IMR-90 (cell line): Measurements from ENCODE around the gene BASP1. TPM values are rescaled to one million over a fixed set of nuclear protein-coding genes. Genes with fewer than 3 reads are reported as not detected.

ENCODE experiments used
- ATAC-seq: fragments of 200-7000 bp; cut with Tn5 transposase; 2 replicates; pipeline ENCODE4 v1.9.1; 2020; ENCODE audit warnings: low read depth, mild to moderate bottlenecking, moderate library complexity
- BruUV-seq: library from RNA; stranded (reverse); fragments of 400-500 nt; replicated peaks from 2 replicates; lab custom pipeline; 2021; lab: Mats Ljungman, UMichigan
- CTCF ChIA-PET: fragments of 300-600 bp; formaldehyde crosslinking; extraction: SDS; loops from one replicate; lab custom pipeline; 2021; ENCODE audit warnings: antibody characterized with exemption; lab: Yijun Ruan, JAX
- POLR2A ChIA-PET: fragments of 300-600 bp; sonication (Branson Sonifier 250); formaldehyde crosslinking; loops from one replicate; lab custom pipeline; 2022; ENCODE audit warnings: antibody characterized with exemption; ENCODE audit not compliant: unreplicated experiment; lab: Charles Lee
- DNase-seq: peaks from one replicate; pipeline ENCODE4 v3.0.0; 2013
- H2AFZ ChIP-seq: replicated peaks from 2 replicates; pipeline ENCODE3; 2013; ENCODE audit warnings: low read length, mild to moderate bottlenecking; ENCODE audit not compliant: poor library complexity
- H2AK5ac ChIP-seq: 2 replicates; pipeline ENCODE4 v1.6.1; 2013; ENCODE audit warnings: low read depth, low read length, inconsistent platforms
- H2AK9ac ChIP-seq: replicated peaks from 2 replicates; pipeline ENCODE3; 2013; ENCODE audit warnings: mild to moderate bottlenecking, low read depth, low read length, moderate library complexity; ENCODE audit not compliant: poor library complexity
- H2BK120ac ChIP-seq: 2 replicates; pipeline ENCODE4 v1.6.1; 2013; ENCODE audit warnings: low read depth, low read length, inconsistent platforms
- H2BK15ac ChIP-seq: 3 replicates; pipeline ENCODE4 v1.6.1; 2013; ENCODE audit warnings: low read depth, low read length, inconsistent platforms
- H2BK20ac ChIP-seq: 2 replicates; pipeline ENCODE4 v1.6.1; 2013; ENCODE audit warnings: low read depth, mild to moderate bottlenecking, inconsistent platforms, low read length, moderate library complexity
- H2BK5ac ChIP-seq: 2 replicates; pipeline ENCODE4 v1.6.1; 2013; ENCODE audit warnings: mild to moderate bottlenecking, low read depth, low read length, inconsistent platforms; ENCODE audit not compliant: poor library complexity, severe bottlenecking
- H3K14ac ChIP-seq: replicated peaks from 2 replicates; pipeline ENCODE4 v1.6.1; 2013; ENCODE audit warnings: low read depth, low read length, inconsistent platforms
- H3K18ac ChIP-seq: 2 replicates; pipeline ENCODE4 v1.6.1; 2013; ENCODE audit warnings: low read depth, low read length, control low read depth
- H3K23ac ChIP-seq: 2 replicates; pipeline ENCODE4 v1.6.1; 2013; ENCODE audit warnings: low read depth, low read length, inconsistent platforms
- H3K27ac ChIP-seq: 2 replicates; pipeline ENCODE4 v1.5.1; 2013; ENCODE audit warnings: mild to moderate bottlenecking, control low read depth, low read length; ENCODE audit not compliant: insufficient read depth
- H3K27me3 ChIP-seq: 2 replicates; pipeline ENCODE4 v1.6.1; 2013; ENCODE audit warnings: low read length; ENCODE audit not compliant: control insufficient read depth, insufficient read depth
- H3K36me3 ChIP-seq: 2 replicates; pipeline ENCODE4 v1.6.1; 2013; ENCODE audit warnings: low read length, mixed read lengths; ENCODE audit not compliant: control insufficient read depth, insufficient read depth
- H3K4ac ChIP-seq: 2 replicates; pipeline ENCODE4 v1.6.1; 2013; ENCODE audit warnings: low read depth, low read length, inconsistent platforms
- H3K4me1 ChIP-seq: 2 replicates; pipeline ENCODE4 v1.6.1; 2013; ENCODE audit warnings: low read length, mixed read lengths; ENCODE audit not compliant: control insufficient read depth, insufficient read depth
- H3K4me2 ChIP-seq: 2 replicates; pipeline ENCODE4 v1.6.1; 2013; ENCODE audit warnings: low read depth, mild to moderate bottlenecking, control low read depth, low read length, moderate library complexity
- H3K4me3 ChIP-seq: 2 replicates; pipeline ENCODE4 v1.5.1; 2013; ENCODE audit warnings: low read depth, mild to moderate bottlenecking, control low read depth, low read length, moderate library complexity; ENCODE audit not compliant: insufficient read depth
- H3K56ac ChIP-seq: 2 replicates; pipeline ENCODE4 v1.6.1; 2013; ENCODE audit warnings: low read length, inconsistent platforms; ENCODE audit not compliant: insufficient read depth; ENCODE audit errors: extremely low read depth
- H3K79me1 ChIP-seq, 2 experiments: 2 replicates each; pipeline ENCODE4 v1.6.1; 2013; ENCODE audit warnings: low read length in 2 of 2, inconsistent platforms in 1 of 2, low read depth in 1 of 2
- H3K9ac ChIP-seq: 2 replicates; pipeline ENCODE4 v1.6.1; 2013; ENCODE audit warnings: low read depth, low read length, control low read depth
- H3K9me1 ChIP-seq: 2 replicates; pipeline ENCODE4 v1.6.1; 2013; ENCODE audit warnings: low read length, inconsistent platforms; ENCODE audit not compliant: insufficient read depth
- H3K9me3 ChIP-seq: 2 replicates; pipeline ENCODE4 v1.6.1; 2013; ENCODE audit warnings: low read length; ENCODE audit not compliant: control insufficient read depth, insufficient read depth
- H4K20me1 ChIP-seq: 2 replicates; pipeline ENCODE4 v1.6.1; 2013; ENCODE audit warnings: low read length, inconsistent platforms; ENCODE audit not compliant: insufficient read depth
- H4K5ac ChIP-seq: 2 replicates; pipeline ENCODE4 v1.6.1; 2013; ENCODE audit warnings: mild to moderate bottlenecking, low read depth, low read length, control low read depth
- H4K8ac ChIP-seq, 2 experiments: 2 replicates each; pipeline ENCODE4 v1.6.1; 2013; ENCODE audit warnings: low read depth in 2 of 2, low read length in 2 of 2, control low read depth in 1 of 2, inconsistent platforms in 1 of 2
- H4K91ac ChIP-seq: 2 replicates; pipeline ENCODE4 v1.6.1; 2013; ENCODE audit warnings: low read depth, low read length, inconsistent platforms; ENCODE audit not compliant: insufficient read depth
- BHLHE40 ChIP-seq: fragments of 150-350 bp; IDR thresholded peaks from 2 replicates; pipeline ENCODE4 v1.6.1; 2016; ENCODE audit warnings: mild to moderate bottlenecking, low read depth, low read length
- CEBPB ChIP-seq: IDR thresholded peaks from 2 replicates; pipeline ENCODE4 v1.6.1; 2012; ENCODE audit warnings: low read depth, low read length, improper control_type of control experiment
- CHD1 ChIP-seq: IDR thresholded peaks from 2 replicates; pipeline ENCODE4 v1.6.1; 2012; ENCODE audit warnings: low read depth, low read length, improper control_type of control experiment
- CTCF ChIP-seq: conservative IDR thresholded peaks from 2 replicates; pipeline ENCODE4 v1.5.1; 2012; ENCODE audit warnings: mild to moderate bottlenecking, low read depth, low read length, improper control_type of control experiment
- ELK1 ChIP-seq: fragments of 150-350 bp; IDR thresholded peaks from 2 replicates; pipeline ENCODE4 v1.6.1; 2016; ENCODE audit warnings: low read depth, mild to moderate bottlenecking, low read length, moderate library complexity, borderline replicate concordance
- FOS ChIP-seq: fragments of 150-350 bp; IDR thresholded peaks from 2 replicates; pipeline ENCODE4 v1.6.1; 2016; ENCODE audit warnings: low read depth, low read length
- MAFK ChIP-seq: IDR thresholded peaks from 2 replicates; pipeline ENCODE4 v1.6.1; 2012; ENCODE audit warnings: low read depth, low read length, improper control_type of control experiment
- MAZ ChIP-seq: IDR thresholded peaks from 2 replicates; pipeline ENCODE4 v1.6.1; 2012; ENCODE audit warnings: low read depth, mild to moderate bottlenecking, low read length, improper control_type of control experiment, moderate library complexity, borderline replicate concordance
- MXI1 ChIP-seq: IDR thresholded peaks from 2 replicates; pipeline ENCODE4 v1.6.1; 2012; ENCODE audit warnings: low read depth, mild to moderate bottlenecking, low read length, moderate library complexity, borderline replicate concordance
- POLR2A ChIP-seq: IDR thresholded peaks from 2 replicates; pipeline ENCODE4 v1.6.1; 2012; ENCODE audit warnings: mild to moderate bottlenecking, low read depth, low read length
- RAD21 ChIP-seq: IDR thresholded peaks from 2 replicates; pipeline ENCODE4 v1.6.1; 2012; ENCODE audit warnings: low read length, improper control_type of control experiment
- RCOR1 ChIP-seq: IDR thresholded peaks from 2 replicates; pipeline ENCODE4 v1.6.1; 2012; ENCODE audit warnings: mild to moderate bottlenecking, low read length, improper control_type of control experiment; ENCODE audit not compliant: insufficient replicate concordance
- SMC3 ChIP-seq: fragments of 150-350 bp; IDR thresholded peaks from 2 replicates; pipeline ENCODE4 v1.6.1; 2016; ENCODE audit warnings: low read depth, mild to moderate bottlenecking, antibody characterized with exemption, low read length, moderate library complexity
- USF2 ChIP-seq: fragments of 150-350 bp; IDR thresholded peaks from 2 replicates; pipeline ENCODE4 v1.6.1; 2017; ENCODE audit warnings: mild to moderate bottlenecking, antibody characterized with exemption, low read length, low read depth
- WGBS, 2 experiments: methylation state at CpG; one replicate each; pipeline versions ENCODE4 v1.1.5 to v1.1.7; 2013; ENCODE audit warnings: missing lambda C conversion rate in 2 of 2; ENCODE audit not compliant: insufficient read length in 1 of 2; ENCODE audit errors: extremely low coverage in 2 of 2; 5-methylcytosine and 5-hydroxymethylcytosine counted together
- dilution Hi-C: fragments of 300-500 bp; cut with HindIII; formaldehyde crosslinking; loops from one replicate; pipeline ENCODE4 v1.14.3; 2018; ENCODE audit warnings: low sequenced_read_pairs; ENCODE audit not compliant: unreplicated experiment
- in situ Hi-C: fragments of 300-500 bp; cut with MboI; formaldehyde crosslinking; loops from 3 replicates; pipeline ENCODE4 v1.14.3; 2019; ENCODE audit warnings: low sequenced_read_pairs, inconsistent platforms, mixed read lengths
- intact Hi-C: fragments of 100-400 bp; cut with micrococcal nuclease; formaldehyde crosslinking; loops from 2 replicates; pipeline ENCODE4 v1.10.0; 2022
- polyA plus RNA-seq, 3 experiments: library from polyadenylated mRNA; depleted of rRNA; stranded (reverse); fragments of >200 nt; gene quantifications; 2 replicates each; pipeline ENCODE4 v1.2.3, GENCODE V29; 2012; ENCODE audit warnings: low replicate concordance in 1 of 3
- total RNA-seq: library from RNA; depleted of rRNA; stranded (reverse); fragments of >200 nt; gene quantifications from 2 replicates; pipeline ENCODE4 v1.2.3, GENCODE V29; 2012

The BASP1 gene
- total and polyA plus RNA-seq, 2 of the 4 experiments (the other 2 are of a cell fraction) = 39.6 to 103 TPM

GRCh38 chr5:17221843-17222636, 4.6 kb downstream of the BASP1 start:
- Histone ChIP-seq H4K8ac (peak overlapping the region in 1 of 2 experiments; percentile 9; a peak in 1 of 4 replicates), H3K79me1 (peaks cover 3 to 56% of the 10 kb centered on the region in 2 experiments), H4K91ac (no peak overlapping the region), H2AFZ (no peak overlapping the region), H2BK5ac (no peak overlapping the region), H3K4me1 (peaks cover 25% of the 10 kb centered on the region), H3K23ac (peak overlapping the region; percentile 58; the same call in 1 of the 2 replicates), H2BK20ac (no peak overlapping the region), H3K18ac (no peak overlapping the region), H3K4me2 (peak overlapping the region; percentile 33), H2BK120ac (no peak overlapping the region), H3K9me1 (peaks cover 19% of the 10 kb centered on the region), H3K4ac (no peak overlapping the region; the same call in 1 of the 2 replicates), H2AK5ac (no peak overlapping the region; the same call in 1 of the 2 replicates), H3K27me3 (no peaks in the 10 kb centered on the region), H3K4me3 (no peak overlapping the region), H2BK15ac (no peak overlapping the region), H4K20me1 (peaks cover 79% of the 10 kb centered on the region), H3K9ac (no peak overlapping the region), H2AK9ac (no peak overlapping the region), H3K27ac (no peak overlapping the region), H4K5ac (no peak overlapping the region), H3K9me3 (no peaks in the 10 kb centered on the region), H3K14ac (0 out of 2 replicates have a peak overlapping the region, but pooled peaks have one; percentile 40), H3K36me3 (peaks cover 10% of the 10 kb centered on the region), H3K56ac (no peak overlapping the region)
- in situ Hi-C loops = no loop called here
- ATAC-seq = no peak
- dilution Hi-C loops = no loop called here
- no TSS peak for BruUV-seq
- WGBS, 2 experiments = 100% methylated on average over 1 of the region's 4 CpGs; no CpG with 5 or more reads in 1 of the 2 experiments
- DNase-seq = no peak
- TF ChIP-seq MAFK (no peak), ELK1 (no peak), SMC3 (no peak), FOS (no peak), CTCF (no peak), RCOR1 (no peak), CEBPB (no peak), CHD1 (no peak), BHLHE40 (no peak), MXI1 (no peak), RAD21 (no peak), POLR2A (no peak), USF2 (no peak), MAZ (no peak)
- POLR2A ChIA-PET = no interaction called here
- intact Hi-C loops = no loop called here
- CTCF ChIA-PET = interaction anchor here (0.6 kb wide), 1 partner anchor 653 kb away, joined by 3 read pairs; no protein-coding TSS in a partner anchor
